ENCODE data around the gene KIAA1549. TPM values are rescaled to one million over a fixed set of nuclear protein-coding genes. Genes with fewer than 3 reads are reported as not detected.

Gene KIAA1549
- total RNA-seq, 1 donor from 2014 or later, result 0.53 TPM

Other genes starting within 250 kb of the KIAA1549 start
- gene TMEM213, start 183.4 kb downstream of the KIAA1549 start, total RNA-seq, result not detected
- gene ATP6V0A4, start 183.2 kb downstream of the KIAA1549 start, total RNA-seq, result not detected
- gene ZC3HAV1L, start 54.7 kb upstream of the KIAA1549 start, total RNA-seq, result 0.93 TPM
- 16.8 TPM for gene ZC3HAV1, start 128.3 kb upstream of the KIAA1549 start, total RNA-seq
- gene UBN2, start 249.8 kb upstream of the KIAA1549 start, total RNA-seq, result 8.9 TPM

Data from left lobe of liver (tissue), 1 donor.